Measurements from ENCODE around the gene FEV. TPM values are rescaled to one million over a fixed set of nuclear protein-coding genes. Genes with fewer than 3 reads are reported as not detected.

FEV gene
- total RNA-seq, 1 donor from 2014 or later: 0.56 TPM

- no peaks in the 10 kb centered on the region for H3K36me3 Mint-ChIP-seq (ENCODE audit: low read depth, unreplicated experiment)
- no peak overlapping the region for H3K27ac Mint-ChIP-seq (ENCODE audit: unreplicated experiment)
- H3K9me3 Mint-ChIP-seq (ENCODE audit: unreplicated experiment): no peaks in the 10 kb centered on the region
- H3K4me3 Mint-ChIP-seq (ENCODE audit: unreplicated experiment): no peak overlapping the region
- H3K27me3 Mint-ChIP-seq (ENCODE audit: unreplicated experiment): peaks cover 35% of the 10 kb centered on the region
- H3K4me1 Mint-ChIP-seq (ENCODE audit: unreplicated experiment): no peaks in the 10 kb centered on the region
- TF ChIP-seq, protein P1, sequence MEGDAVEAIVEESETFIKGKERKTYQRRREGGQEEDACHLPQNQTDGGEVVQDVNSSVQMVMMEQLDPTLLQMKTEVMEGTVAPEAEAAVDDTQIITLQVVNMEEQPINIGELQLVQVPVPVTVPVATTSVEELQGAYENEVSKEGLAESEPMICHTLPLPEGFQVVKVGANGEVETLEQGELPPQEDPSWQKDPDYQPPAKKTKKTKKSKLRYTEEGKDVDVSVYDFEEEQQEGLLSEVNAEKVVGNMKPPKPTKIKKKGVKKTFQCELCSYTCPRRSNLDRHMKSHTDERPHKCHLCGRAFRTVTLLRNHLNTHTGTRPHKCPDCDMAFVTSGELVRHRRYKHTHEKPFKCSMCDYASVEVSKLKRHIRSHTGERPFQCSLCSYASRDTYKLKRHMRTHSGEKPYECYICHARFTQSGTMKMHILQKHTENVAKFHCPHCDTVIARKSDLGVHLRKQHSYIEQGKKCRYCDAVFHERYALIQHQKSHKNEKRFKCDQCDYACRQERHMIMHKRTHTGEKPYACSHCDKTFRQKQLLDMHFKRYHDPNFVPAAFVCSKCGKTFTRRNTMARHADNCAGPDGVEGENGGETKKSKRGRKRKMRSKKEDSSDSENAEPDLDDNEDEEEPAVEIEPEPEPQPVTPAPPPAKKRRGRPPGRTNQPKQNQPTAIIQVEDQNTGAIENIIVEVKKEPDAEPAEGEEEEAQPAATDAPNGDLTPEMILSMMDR (IDR thresholded peaks at IDR 0.05; ENCODE audit: unreplicated experiment): peak; percentile 95
- DNase-seq (ENCODE audit: low spot score): peak; percentile 90
Observed at GRCh38 chr2:218995972-218996711, 11.2 kb upstream of the FEV start.

DNA sequence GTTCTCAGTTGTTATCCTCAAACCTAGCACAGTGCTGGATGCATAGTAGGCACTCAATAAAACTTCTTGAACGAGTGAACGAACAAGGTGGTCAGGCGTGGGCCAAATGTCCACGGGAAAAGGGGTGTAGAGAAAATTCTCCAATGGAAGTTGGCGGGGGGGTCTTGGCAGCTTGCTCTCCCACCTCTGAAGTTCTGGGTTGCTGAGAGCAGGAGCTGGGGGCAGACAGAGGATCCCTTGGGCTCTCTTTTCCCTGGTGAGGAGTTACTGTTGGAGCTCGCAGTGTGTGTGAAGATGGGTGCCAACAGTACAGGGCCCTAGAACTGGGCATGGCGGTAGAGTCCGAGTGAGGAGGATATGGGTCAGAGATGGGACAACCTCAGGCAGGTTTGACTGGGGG lies 10.6 kb upstream of the FEV start:
- Mint-ChIP-seq H3K9me3 (ENCODE audit: unreplicated experiment) (no peaks in the 10 kb centered on the region), H3K27ac (ENCODE audit: unreplicated experiment) (no peak overlapping the region), H3K4me1 (ENCODE audit: unreplicated experiment) (no peaks in the 10 kb centered on the region), H3K4me3 (ENCODE audit: unreplicated experiment) (peak overlapping the region; percentile 33), H3K27me3 (ENCODE audit: unreplicated experiment) (peaks cover 31% of the 10 kb centered on the region), H3K36me3 (ENCODE audit: low read depth, unreplicated experiment) (no peaks in the 10 kb centered on the region)
- TF ChIP-seq, protein P1 (IDR thresholded peaks at IDR 0.05; ENCODE audit: unreplicated experiment): no peak
- no peak for DNase-seq (ENCODE audit: low spot score)

DNA sequence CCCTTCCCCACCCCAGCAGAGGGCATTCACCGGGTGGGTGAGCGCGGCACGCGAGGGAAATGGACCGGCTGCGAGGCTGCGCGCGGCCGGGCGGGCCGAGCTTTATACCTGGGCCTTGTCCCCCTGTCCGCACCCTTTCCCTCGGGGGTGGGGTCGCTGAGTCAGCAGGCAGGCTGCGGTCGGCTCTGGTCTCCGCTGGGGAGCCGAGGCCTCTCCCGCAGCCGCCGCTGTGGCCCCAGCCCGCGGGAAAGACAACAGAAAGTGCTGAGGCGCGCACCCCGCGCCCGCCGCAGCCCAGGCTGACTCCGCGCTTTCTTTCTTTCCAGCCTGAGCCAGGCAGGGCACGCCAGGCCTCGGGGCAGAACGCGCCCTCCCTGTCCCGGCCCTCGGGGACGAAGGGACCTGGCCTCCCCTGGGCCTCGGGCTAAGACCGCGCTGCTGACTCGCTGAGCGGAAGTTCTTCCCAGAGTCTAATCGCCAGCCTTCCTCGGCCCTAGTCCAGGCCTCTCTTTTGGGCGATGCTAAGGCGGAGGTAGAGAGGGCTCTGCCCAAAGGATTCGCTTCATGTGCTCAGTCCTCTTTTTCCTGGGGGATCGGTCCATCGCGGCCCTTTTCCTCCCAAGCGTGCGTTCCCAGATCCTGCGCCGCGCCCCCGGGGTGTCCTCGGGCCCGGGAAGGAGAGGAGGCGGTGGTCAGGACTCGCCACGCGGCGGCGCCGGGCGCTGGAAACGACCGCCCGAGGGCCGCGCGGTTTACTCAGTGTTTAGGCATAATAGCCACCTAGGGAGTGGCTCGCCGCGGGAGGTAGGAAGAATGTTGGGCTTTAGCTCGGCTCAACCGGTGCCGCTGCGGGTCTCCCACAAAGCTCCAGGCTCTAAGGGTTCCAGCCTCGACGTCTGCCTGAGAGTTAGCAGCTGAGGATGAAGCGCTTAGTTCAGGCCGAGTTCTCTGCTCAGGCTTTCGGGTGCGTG lies 8.6 kb upstream of the FEV start, which contains the start of gene CRYBA2:
Gene CRYBA2, minus strand, starts transcription at position 78 of the 971 bp plus-strand sequence. CDS start 246 bp downstream, outside the sequence.
- no peak within 1 kb of the TSS for H3K4me3 Mint-ChIP-seq (ENCODE audit: unreplicated experiment)
- no peaks in the 10 kb centered on the region for H3K36me3 Mint-ChIP-seq (ENCODE audit: low read depth, unreplicated experiment)
- peak; percentile 18 for DNase-seq (ENCODE audit: low spot score)

DNA sequence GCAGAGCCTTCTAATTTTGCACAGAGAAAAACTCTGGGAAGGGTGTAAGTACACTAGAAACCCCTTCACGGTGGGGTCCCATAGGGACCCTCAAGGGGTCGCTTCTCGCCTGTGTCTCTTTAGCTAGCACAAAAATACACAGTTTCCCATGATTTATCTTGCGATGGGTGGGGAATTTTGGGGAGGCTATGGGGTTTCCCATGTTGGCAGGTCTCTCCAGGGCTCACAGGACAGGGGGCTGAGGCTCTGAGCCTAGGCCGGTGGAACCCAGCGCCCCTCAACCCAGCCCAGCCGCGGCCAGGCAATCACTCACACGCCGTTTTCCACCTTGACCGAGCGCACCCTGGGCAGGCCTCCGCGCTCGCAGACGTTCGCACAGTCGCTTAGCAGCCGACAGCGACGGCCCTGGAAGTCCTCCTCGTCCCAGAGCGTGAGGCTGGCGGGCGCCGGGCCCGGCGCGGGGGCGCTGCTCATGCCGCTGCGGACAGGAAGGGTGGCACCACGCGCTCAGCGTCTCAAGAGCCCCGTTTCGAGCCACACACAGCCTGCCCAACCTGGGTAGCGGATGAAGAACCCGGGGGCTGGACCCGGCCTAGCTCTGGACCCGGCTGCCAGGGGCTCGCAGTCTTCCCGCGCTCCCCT lies 7.8 kb upstream of the FEV start:
- TF ChIP-seq, protein P1 (IDR thresholded peaks at IDR 0.05; ENCODE audit: unreplicated experiment): no peak
- Mint-ChIP-seq H3K4me3 (ENCODE audit: unreplicated experiment) (no peak overlapping the region), H3K36me3 (ENCODE audit: low read depth, unreplicated experiment) (no peaks in the 10 kb centered on the region), H3K27ac (ENCODE audit: unreplicated experiment) (no peak overlapping the region), H3K27me3 (ENCODE audit: unreplicated experiment) (peaks cover 42% of the 10 kb centered on the region), H3K9me3 (ENCODE audit: unreplicated experiment) (no peaks in the 10 kb centered on the region), H3K4me1 (ENCODE audit: unreplicated experiment) (no peaks in the 10 kb centered on the region)
- DNase-seq (ENCODE audit: low spot score): peak; percentile 26

More for the DNA sequence above, 8.6 kb upstream of the FEV start, which contains the start of gene CRYBA2:
- H3K27me3 Mint-ChIP-seq (ENCODE audit: unreplicated experiment): peaks cover 46% of the 10 kb centered on the region
- TF ChIP-seq, protein P1 (IDR thresholded peaks at IDR 0.05; ENCODE audit: unreplicated experiment): no peak
- H3K27ac Mint-ChIP-seq (ENCODE audit: unreplicated experiment): no peak within 1 kb of the TSS
- H3K9me3 Mint-ChIP-seq (ENCODE audit: unreplicated experiment): no peaks in the 10 kb centered on the region
- no peaks in the 10 kb centered on the region for H3K4me1 Mint-ChIP-seq (ENCODE audit: unreplicated experiment)

Data from endothelial cell (in vitro differentiated cells).